Measurements from ENCODE around the gene MME.

- TF ChIP-seq, protein P1, sequence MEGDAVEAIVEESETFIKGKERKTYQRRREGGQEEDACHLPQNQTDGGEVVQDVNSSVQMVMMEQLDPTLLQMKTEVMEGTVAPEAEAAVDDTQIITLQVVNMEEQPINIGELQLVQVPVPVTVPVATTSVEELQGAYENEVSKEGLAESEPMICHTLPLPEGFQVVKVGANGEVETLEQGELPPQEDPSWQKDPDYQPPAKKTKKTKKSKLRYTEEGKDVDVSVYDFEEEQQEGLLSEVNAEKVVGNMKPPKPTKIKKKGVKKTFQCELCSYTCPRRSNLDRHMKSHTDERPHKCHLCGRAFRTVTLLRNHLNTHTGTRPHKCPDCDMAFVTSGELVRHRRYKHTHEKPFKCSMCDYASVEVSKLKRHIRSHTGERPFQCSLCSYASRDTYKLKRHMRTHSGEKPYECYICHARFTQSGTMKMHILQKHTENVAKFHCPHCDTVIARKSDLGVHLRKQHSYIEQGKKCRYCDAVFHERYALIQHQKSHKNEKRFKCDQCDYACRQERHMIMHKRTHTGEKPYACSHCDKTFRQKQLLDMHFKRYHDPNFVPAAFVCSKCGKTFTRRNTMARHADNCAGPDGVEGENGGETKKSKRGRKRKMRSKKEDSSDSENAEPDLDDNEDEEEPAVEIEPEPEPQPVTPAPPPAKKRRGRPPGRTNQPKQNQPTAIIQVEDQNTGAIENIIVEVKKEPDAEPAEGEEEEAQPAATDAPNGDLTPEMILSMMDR (IDR thresholded peaks at IDR 0.05) = no peak
- TF ChIP-seq ZFX (IDR thresholded peaks at IDR 0.05; ENCODE audit: borderline replicate concordance) = no peak
Observed at GRCh38 chr3:155070932-155071387, 9.2 kb upstream of the MME start.

Data from 22Rv1 (cell line).